Measurements from ENCODE around the gene MGAT5.

Gene MGAT5

DNA sequence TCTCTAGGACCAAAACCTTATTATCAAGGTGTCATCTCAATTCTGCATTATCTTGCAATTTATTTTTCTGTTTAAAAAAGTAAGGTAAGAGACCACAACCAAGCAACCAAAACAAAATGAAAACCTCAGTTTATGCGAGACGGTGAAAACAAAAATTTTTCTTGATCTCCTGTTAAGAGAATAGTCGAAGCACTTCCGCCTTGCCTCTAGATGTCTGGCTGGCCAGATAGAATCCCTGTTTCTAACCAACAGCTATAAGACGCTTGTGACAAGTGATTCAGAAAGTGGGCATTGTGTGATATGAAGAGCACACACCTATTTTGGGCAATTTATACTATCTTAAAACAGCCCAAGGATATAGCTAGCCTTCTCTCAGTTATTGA, 51.2 kb downstream of the MGAT5 start:
- Histone ChIP-seq H3K9me3 (ENCODE audit: control insufficient read depth, insufficient read depth, low read depth, low read length) (no peaks in the 10 kb centered on the region), H3K4me3 (ENCODE audit: low read depth, low read length) (no peak overlapping the region), H3K36me3 (ENCODE audit: control insufficient read depth in 2 of 2, insufficient read depth in 1 of 2, low read length in 2 of 2) (no peaks in the 10 kb centered on the region), H3K4me1 (ENCODE audit: control insufficient read depth, insufficient read depth, low read length) (peaks cover 2% of the 10 kb centered on the region), H3K27ac (ENCODE audit: extremely low read depth, low read depth, low read length) (no peak overlapping the region)
- POLR2A ChIA-PET: no interaction called here
- CTCF ChIA-PET: interaction anchor here (1.3 kb wide), 1 partner anchor 187 kb away, joined by 3 read pairs; no protein-coding TSS in a partner anchor
- TF ChIP-seq ZNF416 (tag by site-specific recombination; IDR thresholded peaks at IDR 0.05) (no peak), ZNF510 (tag by site-specific recombination; IDR thresholded peaks at IDR 0.05; ENCODE audit: insufficient replicate concordance) (no peak), ZNF473 (tag by site-specific recombination; IDR thresholded peaks at IDR 0.05) (no peak), PRDM1 (tag by site-specific recombination; IDR thresholded peaks at IDR 0.05) (no peak), ZNF660 (tag by site-specific recombination; IDR thresholded peaks at IDR 0.05) (no peak), ZNF664 (tag by site-specific recombination; IDR thresholded peaks at IDR 0.05) (no peak), ZNF174 (tag by site-specific recombination; IDR thresholded peaks at IDR 0.05) (no peak), SETDB1 (IDR thresholded peaks at IDR 0.05; ENCODE audit: insufficient read length, low read length) (no peak), HOXD13 (CRISPR knock-in tag; IDR thresholded peaks at IDR 0.05; ENCODE audit: borderline replicate concordance) (no peak), ZNF146 (tag by site-specific recombination; IDR thresholded peaks at IDR 0.05) (no peak), ZNF747 (tag by site-specific recombination; IDR thresholded peaks at IDR 0.05) (no peak), ZNF707 (tag by site-specific recombination; IDR thresholded peaks at IDR 0.05) (no peak), ZNF221 (tag by site-specific recombination; IDR thresholded peaks at IDR 0.05; ENCODE audit: borderline replicate concordance) (no peak), ZNF169 (tag by site-specific recombination; IDR thresholded peaks at IDR 0.05) (no peak), ZIC2 (tag by site-specific recombination; IDR thresholded peaks at IDR 0.05) (no peak)
- TF ChIP-seq, protein P1, sequence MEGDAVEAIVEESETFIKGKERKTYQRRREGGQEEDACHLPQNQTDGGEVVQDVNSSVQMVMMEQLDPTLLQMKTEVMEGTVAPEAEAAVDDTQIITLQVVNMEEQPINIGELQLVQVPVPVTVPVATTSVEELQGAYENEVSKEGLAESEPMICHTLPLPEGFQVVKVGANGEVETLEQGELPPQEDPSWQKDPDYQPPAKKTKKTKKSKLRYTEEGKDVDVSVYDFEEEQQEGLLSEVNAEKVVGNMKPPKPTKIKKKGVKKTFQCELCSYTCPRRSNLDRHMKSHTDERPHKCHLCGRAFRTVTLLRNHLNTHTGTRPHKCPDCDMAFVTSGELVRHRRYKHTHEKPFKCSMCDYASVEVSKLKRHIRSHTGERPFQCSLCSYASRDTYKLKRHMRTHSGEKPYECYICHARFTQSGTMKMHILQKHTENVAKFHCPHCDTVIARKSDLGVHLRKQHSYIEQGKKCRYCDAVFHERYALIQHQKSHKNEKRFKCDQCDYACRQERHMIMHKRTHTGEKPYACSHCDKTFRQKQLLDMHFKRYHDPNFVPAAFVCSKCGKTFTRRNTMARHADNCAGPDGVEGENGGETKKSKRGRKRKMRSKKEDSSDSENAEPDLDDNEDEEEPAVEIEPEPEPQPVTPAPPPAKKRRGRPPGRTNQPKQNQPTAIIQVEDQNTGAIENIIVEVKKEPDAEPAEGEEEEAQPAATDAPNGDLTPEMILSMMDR (tag by site-specific recombination; IDR thresholded peaks at IDR 0.05): no peak
- TF ChIP-seq, protein P2, sequence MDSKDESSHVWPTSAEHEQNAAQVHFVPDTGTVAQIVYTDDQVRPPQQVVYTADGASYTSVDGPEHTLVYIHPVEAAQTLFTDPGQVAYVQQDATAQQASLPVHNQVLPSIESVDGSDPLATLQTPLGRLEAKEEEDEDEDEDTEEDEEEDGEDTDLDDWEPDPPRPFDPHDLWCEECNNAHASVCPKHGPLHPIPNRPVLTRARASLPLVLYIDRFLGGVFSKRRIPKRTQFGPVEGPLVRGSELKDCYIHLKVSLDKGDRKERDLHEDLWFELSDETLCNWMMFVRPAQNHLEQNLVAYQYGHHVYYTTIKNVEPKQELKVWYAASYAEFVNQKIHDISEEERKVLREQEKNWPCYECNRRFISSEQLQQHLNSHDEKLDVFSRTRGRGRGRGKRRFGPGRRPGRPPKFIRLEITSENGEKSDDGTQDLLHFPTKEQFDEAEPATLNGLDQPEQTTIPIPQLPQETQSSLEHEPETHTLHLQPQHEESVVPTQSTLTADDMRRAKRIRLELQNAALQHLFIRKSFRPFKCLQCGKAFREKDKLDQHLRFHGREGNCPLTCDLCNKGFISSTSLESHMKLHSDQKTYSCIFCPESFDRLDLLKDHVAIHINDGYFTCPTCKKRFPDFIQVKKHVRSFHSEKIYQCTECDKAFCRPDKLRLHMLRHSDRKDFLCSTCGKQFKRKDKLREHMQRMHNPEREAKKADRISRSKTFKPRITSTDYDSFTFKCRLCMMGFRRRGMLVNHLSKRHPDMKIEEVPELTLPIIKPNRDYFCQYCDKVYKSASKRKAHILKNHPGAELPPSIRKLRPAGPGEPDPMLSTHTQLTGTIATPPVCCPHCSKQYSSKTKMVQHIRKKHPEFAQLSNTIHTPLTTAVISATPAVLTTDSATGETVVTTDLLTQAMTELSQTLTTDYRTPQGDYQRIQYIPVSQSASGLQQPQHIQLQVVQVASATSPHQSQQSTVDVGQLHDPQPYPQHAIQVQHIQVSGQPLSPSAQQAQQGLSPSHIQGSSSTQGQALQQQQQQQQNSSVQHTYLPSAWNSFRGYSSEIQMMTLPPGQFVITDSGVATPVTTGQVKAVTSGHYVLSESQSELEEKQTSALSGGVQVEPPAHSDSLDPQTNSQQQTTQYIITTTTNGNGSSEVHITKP (tag by site-specific recombination; IDR thresholded peaks at IDR 0.05): no peak
- TF ChIP-seq, protein P3, sequence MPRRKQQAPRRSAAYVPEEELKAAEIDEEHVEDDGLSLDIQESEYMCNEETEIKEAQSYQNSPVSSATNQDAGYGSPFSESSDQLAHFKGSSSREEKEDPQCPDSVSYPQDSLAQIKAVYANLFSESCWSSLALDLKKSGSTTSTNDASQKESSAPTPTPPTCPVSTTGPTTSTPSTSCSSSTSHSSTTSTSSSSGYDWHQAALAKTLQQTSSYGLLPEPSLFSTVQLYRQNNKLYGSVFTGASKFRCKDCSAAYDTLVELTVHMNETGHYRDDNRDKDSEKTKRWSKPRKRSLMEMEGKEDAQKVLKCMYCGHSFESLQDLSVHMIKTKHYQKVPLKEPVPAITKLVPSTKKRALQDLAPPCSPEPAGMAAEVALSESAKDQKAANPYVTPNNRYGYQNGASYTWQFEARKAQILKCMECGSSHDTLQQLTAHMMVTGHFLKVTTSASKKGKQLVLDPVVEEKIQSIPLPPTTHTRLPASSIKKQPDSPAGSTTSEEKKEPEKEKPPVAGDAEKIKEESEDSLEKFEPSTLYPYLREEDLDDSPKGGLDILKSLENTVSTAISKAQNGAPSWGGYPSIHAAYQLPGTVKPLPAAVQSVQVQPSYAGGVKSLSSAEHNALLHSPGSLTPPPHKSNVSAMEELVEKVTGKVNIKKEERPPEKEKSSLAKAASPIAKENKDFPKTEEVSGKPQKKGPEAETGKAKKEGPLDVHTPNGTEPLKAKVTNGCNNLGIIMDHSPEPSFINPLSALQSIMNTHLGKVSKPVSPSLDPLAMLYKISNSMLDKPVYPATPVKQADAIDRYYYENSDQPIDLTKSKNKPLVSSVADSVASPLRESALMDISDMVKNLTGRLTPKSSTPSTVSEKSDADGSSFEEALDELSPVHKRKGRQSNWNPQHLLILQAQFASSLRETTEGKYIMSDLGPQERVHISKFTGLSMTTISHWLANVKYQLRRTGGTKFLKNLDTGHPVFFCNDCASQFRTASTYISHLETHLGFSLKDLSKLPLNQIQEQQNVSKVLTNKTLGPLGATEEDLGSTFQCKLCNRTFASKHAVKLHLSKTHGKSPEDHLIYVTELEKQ (tag by site-specific recombination; IDR thresholded peaks at IDR 0.05; ENCODE audit: borderline replicate concordance): no peak
- TF ChIP-seq, protein P4, sequence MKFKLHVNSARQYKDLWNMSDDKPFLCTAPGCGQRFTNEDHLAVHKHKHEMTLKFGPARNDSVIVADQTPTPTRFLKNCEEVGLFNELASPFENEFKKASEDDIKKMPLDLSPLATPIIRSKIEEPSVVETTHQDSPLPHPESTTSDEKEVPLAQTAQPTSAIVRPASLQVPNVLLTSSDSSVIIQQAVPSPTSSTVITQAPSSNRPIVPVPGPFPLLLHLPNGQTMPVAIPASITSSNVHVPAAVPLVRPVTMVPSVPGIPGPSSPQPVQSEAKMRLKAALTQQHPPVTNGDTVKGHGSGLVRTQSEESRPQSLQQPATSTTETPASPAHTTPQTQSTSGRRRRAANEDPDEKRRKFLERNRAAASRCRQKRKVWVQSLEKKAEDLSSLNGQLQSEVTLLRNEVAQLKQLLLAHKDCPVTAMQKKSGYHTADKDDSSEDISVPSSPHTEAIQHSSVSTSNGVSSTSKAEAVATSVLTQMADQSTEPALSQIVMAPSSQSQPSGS (tag by site-specific recombination; IDR thresholded peaks at IDR 0.05; ENCODE audit: low read depth): no peak
